Vagina (tissue), 2 donors: ENCODE results near the gene NOX1. TPM values are rescaled to one million over a fixed set of nuclear protein-coding genes. Genes with fewer than 3 reads are reported as not detected.

Experiments used
- DNase-seq, 2 donors: peaks; one replicate each; pipeline ENCODE4 v3.0.0-alpha.2; 2017; ENCODE audit errors: extremely low spot score in 2 of 2
- H3K27ac ChIP-seq: fragments of 200-600 bp; sonication (generic); one replicate; pipeline ENCODE4 v1.5.1; 2019
- H3K27me3 ChIP-seq: fragments of 200-600 bp; sonication (generic); one replicate; pipeline ENCODE4 v1.5.1; 2019
- H3K36me3 ChIP-seq, 2 donors: fragments of 200-600 bp; sonication (generic); one replicate each; pipeline ENCODE4 v1.5.1; 2017 to 2019
- H3K4me1 ChIP-seq: fragments of 200-600 bp; sonication (generic); one replicate; pipeline ENCODE4 v1.5.1; 2019
- H3K4me3 ChIP-seq, 2 donors: fragments of 200-600 bp; sonication (generic); 1 replicate in 1 of 2; 2 replicates in 1 of 2; pipeline ENCODE4 v1.5.1; 2016 to 2019
- H3K9me3 ChIP-seq: fragments of 200-600 bp; sonication (generic); one replicate; pipeline ENCODE4 v1.5.1; 2019
- CTCF ChIP-seq, 3 experiments: fragments of 450-650 bp in 2 of 3; fragments of 200-600 bp in 1 of 3; sonication (generic) in 1 of 3; IDR thresholded peaks; one replicate each; pipeline ENCODE4 v1.5.1; 2017 to 2019; ENCODE audit warnings: antibody characterized with exemption in 3 of 3, mild to moderate bottlenecking in 2 of 3, moderate library complexity in 2 of 3
- POLR2A ChIP-seq, 2 donors: fragments of 450-650 bp; IDR thresholded peaks; one replicate each; pipeline ENCODE4 v1.6.1; 2017; ENCODE audit warnings: antibody characterized with exemption in 2 of 2, mild to moderate bottlenecking in 2 of 2, moderate library complexity in 2 of 2
- POLR2AphosphoS5 ChIP-seq, 2 donors: sonication (generic); formaldehyde crosslinking; IDR thresholded peaks; one replicate each; pipeline ENCODE4 v1.9.0; 2017; ENCODE audit warnings: antibody characterized with exemption in 2 of 2, mild to moderate bottlenecking in 2 of 2, low read depth in 1 of 2; ENCODE audit not compliant: insufficient read depth in 1 of 2
- intact Hi-C: fragments of 100-400 bp; cut with DNase I; formaldehyde crosslinking; loops from one replicate; pipeline ENCODE4 v1.15.1; 2023
- total RNA-seq: library from RNA; depleted of rRNA; stranded (reverse); fragments of >200 nt; gene quantifications from one replicate; pipeline ENCODE4 v1.2.3, GENCODE V29; 2016

The NOX1 gene
- total RNA-seq, 1 donor from 2014 or later: not detected

- no peak overlapping the region for H3K27ac ChIP-seq
- no peaks in the 10 kb centered on the region for H3K4me1 ChIP-seq
- TF ChIP-seq POLR2A (IDR thresholded peaks at IDR 0.05) (no peak), POLR2AphosphoS5 (IDR thresholded peaks at IDR 0.05; ENCODE audit: insufficient read depth in 1 of 2, low read depth in 1 of 2) (no peak), CTCF (IDR thresholded peaks at IDR 0.05) (no peak)
- H3K36me3 ChIP-seq: no peaks in the 10 kb centered on the region
- DNase-seq: no peak
- intact Hi-C loops: no loop called here
- no peaks in the 10 kb centered on the region for H3K9me3 ChIP-seq
- no peak overlapping the region for H3K4me3 ChIP-seq
- no peaks in the 10 kb centered on the region for H3K27me3 ChIP-seq
Observed at GRCh38 chrX:100850317-100850716, 23.8 kb downstream of the NOX1 start.

GRCh38 chrX:100831219-100831946 lies 42.8 kb downstream of the NOX1 start:
- intact Hi-C loops: no loop called here
- DNase-seq: no peak
- no peak overlapping the region for H3K27ac ChIP-seq
- no peaks in the 10 kb centered on the region for H3K27me3 ChIP-seq
- H3K9me3 ChIP-seq: no peaks in the 10 kb centered on the region
- peaks cover 0 to 17% of the 10 kb centered on the region in 2 donors for H3K36me3 ChIP-seq
- H3K4me3 ChIP-seq: no peak overlapping the region
- no peaks in the 10 kb centered on the region for H3K4me1 ChIP-seq
- no peak for TF ChIP-seq POLR2A (IDR thresholded peaks at IDR 0.05)
- TF ChIP-seq POLR2AphosphoS5 (IDR thresholded peaks at IDR 0.05; ENCODE audit: insufficient read depth in 1 of 2, low read depth in 1 of 2): no peak
- TF ChIP-seq CTCF (IDR thresholded peaks at IDR 0.05): no peak

GRCh38 chrX:100830547-100830946 lies 43.6 kb downstream of the NOX1 start:
- no peak for DNase-seq
- Histone ChIP-seq H3K27ac (no peak overlapping the region), H3K4me1 (no peaks in the 10 kb centered on the region), H3K27me3 (no peaks in the 10 kb centered on the region), H3K4me3 (no peak overlapping the region), H3K9me3 (no peaks in the 10 kb centered on the region), H3K36me3 (peaks cover 0 to 17% of the 10 kb centered on the region in 2 donors)
- TF ChIP-seq CTCF (IDR thresholded peaks at IDR 0.05) (no peak), POLR2A (IDR thresholded peaks at IDR 0.05) (no peak), POLR2AphosphoS5 (IDR thresholded peaks at IDR 0.05; ENCODE audit: insufficient read depth in 1 of 2, low read depth in 1 of 2) (no peak)
- intact Hi-C loops: no loop called here

- DNase-seq: no peak
- Histone ChIP-seq H3K4me1 (no peaks in the 10 kb centered on the region), H3K27me3 (no peaks in the 10 kb centered on the region), H3K27ac (no peak overlapping the region), H3K36me3 (peaks cover 0 to 16% of the 10 kb centered on the region in 2 donors), H3K4me3 (no peak overlapping the region), H3K9me3 (no peaks in the 10 kb centered on the region)
- TF ChIP-seq POLR2AphosphoS5 (IDR thresholded peaks at IDR 0.05; ENCODE audit: insufficient read depth in 1 of 2, low read depth in 1 of 2) (no peak), POLR2A (IDR thresholded peaks at IDR 0.05) (no peak), CTCF (IDR thresholded peaks at IDR 0.05) (no peak)
- intact Hi-C loops: no loop called here
Observed at GRCh38 chrX:100830143-100830542, 44.0 kb downstream of the NOX1 start.

GRCh38 chrX:100829730-100830129 lies 44.4 kb downstream of the NOX1 start:
- no peak for DNase-seq
- Histone ChIP-seq H3K4me3 (no peak overlapping the region), H3K4me1 (no peaks in the 10 kb centered on the region), H3K27me3 (no peaks in the 10 kb centered on the region), H3K36me3 (peaks cover 0 to 12% of the 10 kb centered on the region in 2 donors), H3K9me3 (no peaks in the 10 kb centered on the region), H3K27ac (no peak overlapping the region)
- no peak for TF ChIP-seq POLR2AphosphoS5 (IDR thresholded peaks at IDR 0.05; ENCODE audit: insufficient read depth in 1 of 2, low read depth in 1 of 2)
- no peak for TF ChIP-seq POLR2A (IDR thresholded peaks at IDR 0.05)
- TF ChIP-seq CTCF (IDR thresholded peaks at IDR 0.05): no peak
- intact Hi-C loops: no loop called here
